SW480 (cell line): ENCODE results near the gene GPC1.
"Not testable (repeated sequence)": the region's sequence is repeated elsewhere in the genome, so short reads cannot be mapped to it uniquely, and the experiment has no call there.

Experiments
- DNase-seq: peaks from one replicate; pipeline ENCODE4 v3.0.0-alpha.2; 2016; ENCODE audit warnings: low spot score

Gene GPC1, protein sequence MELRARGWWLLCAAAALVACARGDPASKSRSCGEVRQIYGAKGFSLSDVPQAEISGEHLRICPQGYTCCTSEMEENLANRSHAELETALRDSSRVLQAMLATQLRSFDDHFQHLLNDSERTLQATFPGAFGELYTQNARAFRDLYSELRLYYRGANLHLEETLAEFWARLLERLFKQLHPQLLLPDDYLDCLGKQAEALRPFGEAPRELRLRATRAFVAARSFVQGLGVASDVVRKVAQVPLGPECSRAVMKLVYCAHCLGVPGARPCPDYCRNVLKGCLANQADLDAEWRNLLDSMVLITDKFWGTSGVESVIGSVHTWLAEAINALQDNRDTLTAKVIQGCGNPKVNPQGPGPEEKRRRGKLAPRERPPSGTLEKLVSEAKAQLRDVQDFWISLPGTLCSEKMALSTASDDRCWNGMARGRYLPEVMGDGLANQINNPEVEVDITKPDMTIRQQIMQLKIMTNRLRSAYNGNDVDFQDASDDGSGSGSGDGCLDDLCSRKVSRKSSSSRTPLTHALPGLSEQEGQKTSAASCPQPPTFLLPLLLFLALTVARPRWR

GRCh38 chr2:240435457-240435947, at the start of gene GPC1:
Gene GPC1, plus strand, starts transcription at chr2:240435663. Its CDS starts 256 bp downstream, at chr2:240435919.
- peak; percentile 67 for DNase-seq

DNA sequence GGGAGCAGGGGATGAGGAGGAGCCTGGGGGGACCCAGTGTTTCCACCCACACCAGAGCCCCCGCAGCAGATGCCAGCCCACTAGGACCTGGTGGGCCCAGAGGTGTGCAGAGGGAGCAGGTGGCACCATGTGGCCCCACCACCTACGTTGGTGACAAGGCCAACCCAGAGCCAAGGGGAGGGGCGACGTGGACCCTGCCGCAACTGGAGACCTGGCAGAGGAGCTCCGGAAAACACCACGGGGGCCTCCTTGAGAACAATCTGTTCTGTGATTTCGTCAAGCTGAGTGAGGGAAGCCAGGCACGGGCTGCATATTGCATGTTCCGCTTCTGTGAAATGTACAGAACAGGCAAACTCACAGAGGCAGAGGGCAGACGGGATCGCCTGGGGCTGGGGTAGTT, 49.1 kb upstream of the GPC1 start:
- no peak for DNase-seq

GRCh38 chr2:240386743-240387142, 48.7 kb upstream of the GPC1 start:
- DNase-seq, result not testable (repeated sequence)

- no peak for DNase-seq
Measured at GRCh38 chr2:240387325-240387668, 48.2 kb upstream of the GPC1 start.

DNA sequence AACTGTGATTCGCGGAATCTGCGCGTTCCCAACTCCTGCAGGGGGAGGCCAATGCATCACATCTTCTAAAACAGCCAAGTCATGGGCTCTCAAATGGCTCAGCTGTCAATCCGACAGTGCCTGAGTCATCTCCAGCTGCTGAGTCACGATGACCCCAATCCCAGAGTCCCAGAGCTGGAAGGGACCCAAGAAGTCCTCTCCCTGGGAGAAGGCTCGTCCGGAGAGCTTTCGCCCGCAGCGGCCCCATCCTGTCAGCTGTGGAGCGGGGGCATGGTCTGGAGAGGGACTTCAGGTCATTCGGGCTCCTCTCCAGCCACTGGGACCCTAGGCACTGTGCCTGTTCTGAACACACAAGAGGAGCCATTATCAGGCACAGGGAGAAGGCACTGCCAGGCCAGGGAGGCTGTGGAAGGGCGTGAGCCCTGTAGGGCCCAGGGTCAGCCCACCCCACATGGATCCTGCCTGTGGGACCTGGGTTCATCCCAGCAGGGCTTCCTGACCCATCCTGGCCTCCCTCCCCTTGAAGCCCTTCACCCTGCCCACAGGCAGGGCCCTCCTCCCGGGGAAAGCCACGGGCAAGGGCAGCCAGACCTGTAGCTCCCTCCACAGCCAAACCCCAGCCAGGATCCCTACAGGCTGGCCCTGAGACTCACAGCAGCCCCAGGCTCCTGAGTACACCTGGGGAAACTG, 47.6 kb upstream of the GPC1 start:
- DNase-seq, result peak; percentile 67

- DNase-seq, result no peak
Measured at GRCh38 chr2:240388471-240389301, 46.8 kb upstream of the GPC1 start.

- DNase-seq, result no peak
Measured at GRCh38 chr2:240389302-240389805, 46.1 kb upstream of the GPC1 start.

DNA sequence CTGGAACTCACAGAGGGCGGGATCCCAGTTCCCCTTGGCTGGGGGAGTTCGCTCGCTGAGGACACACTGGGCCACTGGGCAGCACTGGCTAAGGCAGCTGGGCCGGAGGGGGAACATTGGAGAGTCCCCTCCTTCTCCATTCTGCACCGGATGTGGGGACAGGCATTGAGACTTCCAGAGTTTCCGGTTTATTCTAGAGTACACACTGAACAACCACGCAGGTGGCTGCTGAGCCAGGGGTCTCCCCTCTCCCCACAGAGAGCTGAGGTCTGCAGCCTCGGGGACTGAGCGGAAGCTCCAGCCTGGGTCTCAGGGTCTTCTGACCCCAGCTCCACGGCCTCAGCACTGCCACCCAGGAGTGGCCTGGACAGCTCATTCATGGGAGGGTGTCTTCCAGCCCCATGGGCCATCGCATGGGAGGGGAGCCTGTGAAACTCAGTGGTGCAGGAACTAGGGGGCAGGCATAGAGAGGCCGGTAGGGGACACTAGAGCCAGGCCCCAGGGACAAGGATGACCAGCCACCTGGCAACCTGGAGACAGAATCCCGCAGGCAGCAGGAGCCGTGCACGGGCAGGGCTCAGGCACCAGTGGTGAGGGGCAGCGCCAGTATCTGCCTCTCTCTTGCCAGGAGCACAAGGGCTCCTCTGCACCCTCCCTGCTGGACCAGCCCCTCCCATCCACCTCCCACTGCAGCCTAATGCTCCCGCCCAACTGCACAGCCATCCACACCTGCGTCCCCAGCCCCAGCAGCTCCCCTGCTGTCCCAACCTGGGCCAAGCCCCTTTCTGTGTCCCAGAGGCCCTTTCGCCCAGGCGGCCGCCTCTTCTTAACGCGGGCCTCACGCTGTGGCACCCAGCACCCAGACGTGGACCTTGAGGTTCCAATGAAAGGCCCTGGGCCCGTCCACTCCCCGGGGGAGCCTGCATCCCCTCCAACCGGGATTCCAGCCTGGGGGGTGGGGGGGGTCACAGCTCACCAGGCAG, 45.1 kb upstream of the GPC1 start:
- no peak for DNase-seq

GRCh38 chr2:240391111-240392051, 44.1 kb upstream of the GPC1 start:
- DNase-seq, result no peak

DNA sequence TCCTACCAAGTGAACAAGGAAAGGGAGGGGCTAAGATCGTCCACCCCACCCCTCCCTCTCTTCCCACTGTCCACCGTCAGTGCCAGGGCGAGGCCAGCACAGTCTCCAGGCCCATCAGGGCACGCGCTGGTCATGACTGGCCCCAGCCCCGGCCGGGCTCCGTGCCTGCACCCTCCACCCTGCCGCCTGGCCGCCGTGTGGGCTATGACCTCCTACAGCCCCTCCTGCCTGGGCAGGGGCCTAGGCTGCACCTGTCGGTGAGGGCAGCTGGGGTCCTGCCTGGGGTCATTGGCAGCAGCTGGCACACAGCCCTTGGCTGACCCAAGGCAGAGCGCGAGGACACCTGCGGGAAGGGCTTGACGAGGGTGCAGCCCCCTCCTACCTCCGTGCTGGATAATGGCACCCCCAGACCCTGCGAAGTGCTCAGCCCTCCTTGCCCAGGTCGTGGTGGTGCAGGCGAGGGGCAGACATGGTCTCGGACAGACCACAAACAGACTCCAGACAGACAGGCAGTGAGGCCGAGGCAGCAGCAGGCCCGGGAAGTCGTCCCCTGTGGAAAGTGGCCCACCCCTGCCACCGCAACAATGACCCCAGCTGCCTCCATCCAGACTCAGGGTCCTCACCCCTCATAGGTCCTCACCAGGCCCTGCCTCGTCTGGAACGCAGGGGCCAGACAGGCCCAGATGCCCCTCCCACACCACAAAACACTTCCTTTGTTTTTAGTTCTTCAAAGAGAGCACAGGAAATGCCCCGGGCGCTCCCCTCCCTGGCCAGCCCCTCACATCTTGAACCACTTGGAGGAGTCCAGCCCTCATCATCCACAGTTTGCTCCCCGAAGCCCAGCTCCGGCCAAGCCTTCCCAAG, 43.1 kb upstream of the GPC1 start:
- DNase-seq, result peak; percentile 53

DNA sequence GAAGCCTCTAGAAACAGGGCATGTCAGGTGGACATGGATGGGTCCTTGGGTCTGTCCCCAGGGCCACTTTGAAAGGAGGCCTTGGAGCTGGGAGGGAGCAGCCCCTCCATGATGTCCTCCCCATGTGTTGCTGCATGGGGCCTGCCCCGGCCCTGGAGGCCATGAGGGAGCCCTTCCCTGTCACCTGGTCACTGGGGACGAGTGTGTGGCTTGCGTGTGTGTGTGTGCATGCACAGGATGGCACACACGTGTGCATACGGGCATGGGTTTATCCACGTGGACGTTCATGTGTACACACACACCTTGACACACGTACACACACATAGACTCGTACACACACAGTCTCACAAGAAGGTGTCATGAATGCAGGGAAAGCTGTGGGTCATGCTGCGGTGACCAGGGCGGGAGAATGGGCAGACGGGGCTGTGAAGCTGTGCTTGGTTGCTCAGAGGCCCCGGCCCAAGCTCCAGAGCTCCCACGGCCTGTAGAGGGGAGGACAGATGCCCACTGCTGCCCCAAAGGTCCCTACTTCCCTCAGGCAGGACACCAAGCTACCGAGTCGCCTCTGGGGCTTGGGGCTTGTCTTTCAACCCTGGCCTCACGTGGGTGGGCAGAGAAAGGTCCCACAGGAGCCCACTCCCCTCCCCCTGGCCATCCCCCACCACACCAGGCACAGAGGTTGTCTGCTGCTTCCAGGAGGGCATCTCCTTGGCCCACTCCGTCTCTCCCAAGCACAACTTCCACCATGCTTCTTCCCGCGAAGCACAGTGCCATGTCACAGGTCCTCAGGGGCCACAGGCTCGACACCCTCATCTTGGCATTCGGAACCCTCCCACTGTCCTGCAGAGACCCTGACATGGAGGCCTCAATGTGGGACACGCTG, 42.3 kb upstream of the GPC1 start:
- no peak for DNase-seq

- DNase-seq, result no peak
Measured at GRCh38 chr2:240393831-240394410, 41.5 kb upstream of the GPC1 start.

- DNase-seq, result no peak
Measured at GRCh38 chr2:240394549-240394948, 40.9 kb upstream of the GPC1 start.

GRCh38 chr2:240395448-240395847, 40.0 kb upstream of the GPC1 start:
- DNase-seq, result no peak

- DNase-seq, result no peak
Measured at GRCh38 chr2:240395896-240396622, 39.4 kb upstream of the GPC1 start.
